RWPE1 (cell line): ENCODE results near the gene TBCK.
"Not testable (repeated sequence)": the region's sequence is repeated elsewhere in the genome, so short reads cannot be mapped to it uniquely, and the experiment has no call there.

Source experiments
- CTCF ChIA-PET: fragments of 350-600 bp; sonication (Branson Sonifier 250); formaldehyde crosslinking; extraction: SDS; loops from one replicate; lab custom pipeline; 2021; lab: Yijun Ruan, JAX
- POLR2A ChIA-PET: fragments of 400-600 bp; formaldehyde crosslinking; extraction: SDS; loops from one replicate; lab custom pipeline; 2020; ENCODE audit warnings: antibody characterized with exemption; ENCODE audit not compliant: low non-redundant PET; lab: Yijun Ruan, JAX
- DNase-seq: peaks from one replicate; pipeline ENCODE4 v3.0.0; 2012; ENCODE audit warnings: low spot score
- H3K27ac ChIP-seq: fragments of 450-650 bp; 2 replicates; pipeline ENCODE4 v1.5.1; 2017
- CTCF ChIP-seq: fragments of 450-650 bp; conservative IDR thresholded peaks from 2 replicates; pipeline ENCODE4 v1.5.1; 2017; ENCODE audit warnings: low read depth, mild to moderate bottlenecking

TBCK gene

DNA sequence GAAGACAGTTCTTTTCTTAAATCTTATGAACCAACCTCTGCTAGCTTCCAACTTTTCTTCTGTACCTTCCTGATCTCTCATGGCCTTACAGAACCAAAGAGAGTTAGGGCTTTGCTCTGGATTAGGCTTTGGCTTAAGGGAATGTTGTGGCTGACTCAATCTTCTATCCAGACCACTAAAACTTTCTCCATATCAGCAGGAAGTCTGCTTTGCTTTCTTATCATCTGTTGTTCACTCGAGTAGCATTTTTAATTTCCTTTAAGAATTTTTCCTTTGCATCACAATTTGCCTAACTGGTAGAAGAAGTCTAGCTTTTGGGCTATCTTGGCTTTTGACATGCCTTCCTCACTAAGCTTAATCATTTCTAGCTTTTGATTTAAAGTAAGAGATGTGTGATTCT lies 167.0 kb downstream of the TBCK start:
- DNase-seq = no peak
- H3K27ac ChIP-seq = no peak overlapping the region
- no peak for TF ChIP-seq CTCF
- CTCF ChIA-PET = no interaction called here
- POLR2A ChIA-PET = no interaction called here

DNA sequence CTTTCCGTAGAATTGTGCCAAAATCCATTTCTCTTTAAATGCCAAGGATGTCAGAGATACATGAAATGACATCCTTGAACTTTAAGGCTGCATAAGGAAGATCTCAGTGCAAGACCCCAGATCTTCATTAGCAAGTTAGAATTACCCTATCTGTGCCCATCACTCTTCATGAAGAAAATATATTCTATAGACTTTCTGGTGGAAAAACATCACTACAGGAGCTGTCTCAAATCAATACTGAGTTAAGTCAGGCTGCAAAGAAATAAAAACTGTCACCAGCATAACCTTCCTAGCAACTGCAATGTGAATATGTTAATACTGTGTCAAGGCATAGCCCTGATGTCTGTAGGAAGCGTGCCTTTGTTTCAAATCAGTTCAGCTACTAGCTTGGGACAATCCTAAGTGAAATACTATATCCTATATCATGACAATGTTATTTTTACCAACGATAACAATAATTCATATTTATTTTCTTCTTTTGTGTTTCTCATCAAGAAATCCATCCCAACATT lies 173.3 kb downstream of the TBCK start:
- no peak for DNase-seq
- ChIA-PET POLR2A (no interaction called here), CTCF (no interaction called here)
- no peak for TF ChIP-seq CTCF
- H3K27ac ChIP-seq = no peak overlapping the region

DNA sequence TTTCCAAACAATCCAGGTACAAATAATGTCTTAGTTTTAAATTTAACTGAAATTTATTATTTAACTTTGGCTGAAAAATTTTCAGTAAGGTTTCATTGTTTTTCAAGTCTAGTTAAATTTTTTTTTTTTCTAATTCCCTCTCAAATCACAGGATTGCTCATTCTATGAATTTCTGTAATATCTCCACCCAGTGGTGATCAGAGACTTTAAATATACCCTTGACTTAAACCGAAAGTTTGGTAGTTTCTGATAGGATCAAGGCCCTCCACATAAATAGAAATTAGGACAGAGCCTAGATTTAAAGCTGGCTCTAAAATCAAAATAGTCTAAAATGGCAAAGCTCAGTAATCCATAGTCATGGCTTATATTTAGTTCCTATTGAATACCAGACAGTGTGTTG lies 175.4 kb downstream of the TBCK start:
- H3K27ac ChIP-seq = no peak overlapping the region
- no peak for DNase-seq
- TF ChIP-seq CTCF = 0 out of 2 replicates have a peak, but pooled peaks have one; percentile 4
- POLR2A ChIA-PET = no interaction called here
- CTCF ChIA-PET = interaction anchor here (0.7 kb wide), 1 partner anchor 1050 kb away, joined by 4 read pairs; no protein-coding TSS in a partner anchor

DNA sequence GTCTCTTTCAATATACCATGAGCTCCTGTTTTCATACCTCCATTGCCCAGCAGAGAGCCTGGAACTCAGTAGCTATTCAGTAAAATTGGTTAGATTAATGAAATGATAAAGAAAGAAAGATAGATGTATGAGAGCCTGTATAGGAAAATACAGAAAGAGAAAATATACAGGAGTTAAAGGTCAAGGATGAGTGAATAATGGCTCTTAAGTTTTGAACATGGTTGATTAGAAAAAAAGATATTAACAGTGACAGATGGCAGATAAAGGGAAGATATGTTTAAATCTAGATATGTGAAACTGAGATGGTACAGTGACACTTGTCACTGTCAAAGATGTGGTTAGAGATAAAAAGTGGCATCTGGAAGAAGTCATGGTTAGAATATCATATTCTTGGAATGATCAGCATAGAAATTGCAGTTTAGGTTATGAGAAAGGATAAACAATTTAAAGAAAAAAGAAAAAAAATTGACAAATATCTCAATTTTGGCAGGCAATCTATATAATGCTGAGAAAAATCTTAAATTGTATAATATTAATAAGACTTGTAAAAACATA lies 179.2 kb downstream of the TBCK start:
- POLR2A ChIA-PET = no interaction called here
- CTCF ChIA-PET = interaction anchor here (0.6 kb wide), 2 partner anchors 112 to 385 kb away, joined by 3 to 6 read pairs; no protein-coding TSS in a partner anchor
- TF ChIP-seq CTCF = no peak
- DNase-seq = no peak
- no peak overlapping the region for H3K27ac ChIP-seq

DNA sequence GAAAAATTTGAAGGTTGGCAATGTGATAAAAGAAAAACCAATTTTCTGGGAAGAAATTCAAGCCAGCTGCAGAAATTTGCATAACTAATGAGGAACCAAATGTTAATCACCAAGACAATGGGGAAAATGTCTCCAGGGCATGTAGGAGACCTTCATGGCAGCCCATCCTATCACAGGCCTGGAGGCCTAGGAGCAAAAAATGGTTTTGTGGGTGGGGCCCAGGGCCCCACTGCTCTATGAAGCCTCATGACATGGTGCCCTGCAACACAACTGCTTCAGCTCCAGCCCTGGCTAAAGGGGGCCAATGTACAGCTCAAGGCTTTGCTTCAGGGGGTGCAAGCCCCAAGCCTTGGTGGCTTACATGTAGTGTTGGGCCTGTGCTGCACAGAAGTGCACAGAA lies 184.0 kb downstream of the TBCK start:
- H3K27ac ChIP-seq = no peak overlapping the region
- ChIA-PET CTCF (no interaction called here), POLR2A (no interaction called here)
- no peak for DNase-seq
- TF ChIP-seq CTCF = no peak

DNA sequence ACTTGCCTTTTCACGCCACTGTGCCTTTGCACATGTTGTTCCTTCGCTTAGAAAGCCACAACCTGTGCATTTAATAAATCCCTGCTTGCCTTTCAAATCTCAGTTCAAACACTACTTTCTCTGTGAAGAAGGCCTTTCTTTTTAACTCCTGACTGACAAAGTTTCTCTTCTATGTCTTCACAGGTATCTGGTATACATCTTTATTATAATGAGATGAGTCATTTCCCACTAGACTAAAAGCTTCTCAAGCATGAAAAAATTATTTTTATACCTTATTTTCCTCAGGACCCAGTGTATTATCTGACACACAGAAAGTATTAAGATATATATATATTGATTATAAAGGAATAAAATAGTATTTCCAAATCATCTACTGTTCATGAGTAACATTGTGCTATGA lies 189.9 kb downstream of the TBCK start:
- DNase-seq = no peak
- CTCF ChIA-PET = no interaction called here
- no peak for TF ChIP-seq CTCF
- POLR2A ChIA-PET = no interaction called here
- no peak overlapping the region for H3K27ac ChIP-seq

- CTCF ChIA-PET, DNase-seq, POLR2A ChIA-PET, H3K27ac ChIP-seq: not testable (repeated sequence)
Measured at GRCh38 chr4:106119949-106120555, 196.0 kb downstream of the TBCK start.
